BLaER1 treated with 17β-estradiol and CSF1 and Interleukin-3, amounts not matched to agents 10 nM and 100 nM (cell line): ENCODE measurements around the gene MROH2A.

Experiments
- H3K27ac ChIP-seq, 11 experiments: shearing (Covaris generic); formaldehyde crosslinking; 2 replicates each; pipeline ENCODE4 v1.8.1; 2022
- H3K27me3 ChIP-seq, 11 experiments: shearing (Covaris generic); formaldehyde crosslinking; 2 replicates each; pipeline ENCODE4 v1.8.1; 2022
- H3K36me3 ChIP-seq, 11 experiments: shearing (Covaris generic); formaldehyde crosslinking; 2 replicates each; pipeline ENCODE4 v1.8.1; 2022
- H3K4me1 ChIP-seq, 10 experiments: shearing (Covaris generic); formaldehyde crosslinking; 2 replicates each; pipeline ENCODE4 v1.8.1; 2022
- H3K4me2 ChIP-seq, 11 experiments: shearing (Covaris generic); formaldehyde crosslinking; 2 replicates each; pipeline ENCODE4 v1.8.1; 2022
- H3K4me3 ChIP-seq, 10 experiments: shearing (Covaris generic); formaldehyde crosslinking; 2 replicates each; pipeline ENCODE4 v1.8.1; 2022
- H3K9ac ChIP-seq, 11 experiments: shearing (Covaris generic); formaldehyde crosslinking; 2 replicates each; pipeline ENCODE4 v1.8.1; 2022
- H3K9me3 ChIP-seq, 11 experiments: shearing (Covaris generic); formaldehyde crosslinking; replicated peaks in 1 of 11; 2 replicates each; pipeline ENCODE4 v1.8.1; 2022
- H4K20me1 ChIP-seq, 11 experiments: shearing (Covaris generic); formaldehyde crosslinking; 2 replicates each; pipeline ENCODE4 v1.8.1; 2022
- Cebpa-rat ChIP-seq, 11 experiments: shearing (Covaris generic); IDR thresholded peaks; 2 replicates each; pipeline ENCODE4 v1.8.1; 2022

The MROH2A gene

GRCh38 chr2:233795735-233796171 lies 17.6 kb downstream of the MROH2A start:
- Histone ChIP-seq H3K4me1 (no peaks in the 10 kb centered on the region), H3K9ac (no peak overlapping the region), H3K4me2 (no peak overlapping the region), H3K27ac (no peak overlapping the region), H3K36me3 (no peaks in the 10 kb centered on the region), H3K9me3 (no peaks in the 10 kb centered on the region; a peak in 1 of 22 replicates), H4K20me1 (no peaks in the 10 kb centered on the region), H3K4me3 (no peak overlapping the region), H3K27me3 (no peaks in the 10 kb centered on the region)
- no peak for TF ChIP-seq Cebpa-rat (IDR thresholded peaks at IDR 0.05)

- Histone ChIP-seq H3K9ac (no peak overlapping the region), H4K20me1 (no peaks in the 10 kb centered on the region), H3K4me1 (peaks cover 2 to 5% (median 3%) of the 10 kb centered on the region in 10 experiments; a peak in 18 of 20 replicates), H3K4me3 (no peak overlapping the region), H3K9me3 (no peaks in the 10 kb centered on the region; a peak in 1 of 22 replicates), H3K4me2 (no peak overlapping the region), H3K36me3 (no peaks in the 10 kb centered on the region), H3K27ac (no peak overlapping the region), H3K27me3 (no peaks in the 10 kb centered on the region)
- no peak for TF ChIP-seq Cebpa-rat (IDR thresholded peaks at IDR 0.05)
Measured at GRCh38 chr2:233796254-233796653, 18.1 kb downstream of the MROH2A start.

- Histone ChIP-seq H3K27me3 (no peaks in the 10 kb centered on the region), H4K20me1 (no peaks in the 10 kb centered on the region), H3K27ac (no peak overlapping the region), H3K4me2 (no peak overlapping the region), H3K4me1 (peaks cover 5 to 12% (median 10%) of the 10 kb centered on the region in 10 experiments; a peak in 18 of 20 replicates), H3K9me3 (no peaks in the 10 kb centered on the region), H3K36me3 (no peaks in the 10 kb centered on the region), H3K9ac (no peak overlapping the region), H3K4me3 (no peak overlapping the region)
- no peak for TF ChIP-seq Cebpa-rat (IDR thresholded peaks at IDR 0.05)
Measured at GRCh38 chr2:233798335-233799086, 20.4 kb downstream of the MROH2A start.

- Histone ChIP-seq H3K36me3 (no peaks in the 10 kb centered on the region), H3K27ac (no peak overlapping the region), H4K20me1 (no peaks in the 10 kb centered on the region), H3K9ac (no peak overlapping the region), H3K27me3 (no peaks in the 10 kb centered on the region), H3K4me3 (no peak overlapping the region), H3K4me2 (no peak overlapping the region), H3K9me3 (no peaks in the 10 kb centered on the region), H3K4me1 (peaks cover 5 to 12% (median 10%) of the 10 kb centered on the region in 10 experiments; a peak in 18 of 20 replicates)
- no peak for TF ChIP-seq Cebpa-rat (IDR thresholded peaks at IDR 0.05)
Measured at GRCh38 chr2:233799087-233799665, 21.0 kb downstream of the MROH2A start.

- no peaks in the 10 kb centered on the region for H3K9me3 ChIP-seq
- H3K9ac ChIP-seq: no peak overlapping the region
- no peak for TF ChIP-seq Cebpa-rat (IDR thresholded peaks at IDR 0.05)
- H4K20me1 ChIP-seq: no peaks in the 10 kb centered on the region
- H3K27me3 ChIP-seq: no peaks in the 10 kb centered on the region
- H3K4me3 ChIP-seq: no peak overlapping the region
- peaks cover 5 to 12% (median 10%) of the 10 kb centered on the region in 10 experiments; a peak in 18 of 20 replicates for H3K4me1 ChIP-seq
- H3K36me3 ChIP-seq: no peaks in the 10 kb centered on the region
- H3K27ac ChIP-seq: no peak overlapping the region
- H3K4me2 ChIP-seq: no peak overlapping the region
Measured at GRCh38 chr2:233799716-233800115, 21.6 kb downstream of the MROH2A start.

- H3K4me3 ChIP-seq: no peak overlapping the region
- no peaks in the 10 kb centered on the region for H3K36me3 ChIP-seq
- no peaks in the 10 kb centered on the region for H3K27me3 ChIP-seq
- no peak overlapping the region for H3K9ac ChIP-seq
- no peaks in the 10 kb centered on the region for H4K20me1 ChIP-seq
- peaks cover 5 to 12% (median 10%) of the 10 kb centered on the region in 10 experiments; a peak in 18 of 20 replicates for H3K4me1 ChIP-seq
- no peaks in the 10 kb centered on the region for H3K9me3 ChIP-seq
- TF ChIP-seq Cebpa-rat (IDR thresholded peaks at IDR 0.05): no peak
- H3K27ac ChIP-seq: no peak overlapping the region
- H3K4me2 ChIP-seq: no peak overlapping the region
Measured at GRCh38 chr2:233800208-233800607, 22.1 kb downstream of the MROH2A start.

GRCh38 chr2:233801357-233802131 lies 23.4 kb downstream of the MROH2A start:
- Histone ChIP-seq H3K9ac (no peak overlapping the region), H3K9me3 (no peaks in the 10 kb centered on the region), H3K27ac (no peak overlapping the region), H3K4me2 (peak overlapping the region in 10 of 11 experiments; percentile 13 to 52 (median 38); a peak in 16 of 22 replicates), H3K4me1 (peaks cover 5 to 12% (median 10%) of the 10 kb centered on the region in 10 experiments; a peak in 18 of 20 replicates), H3K27me3 (no peaks in the 10 kb centered on the region), H4K20me1 (no peaks in the 10 kb centered on the region), H3K4me3 (no peak overlapping the region), H3K36me3 (no peaks in the 10 kb centered on the region)
- TF ChIP-seq Cebpa-rat (IDR thresholded peaks at IDR 0.05): no peak

- Histone ChIP-seq H3K9ac (no peak overlapping the region), H3K36me3 (no peaks in the 10 kb centered on the region), H3K4me2 (peak overlapping the region in 1 of 11 experiments; percentile 41; a peak in 2 of 22 replicates), H3K4me3 (no peak overlapping the region), H3K9me3 (peaks cover 0 to 3% (median 0%) of the 10 kb centered on the region in 11 experiments; a peak in 1 of 22 replicates), H3K27me3 (no peaks in the 10 kb centered on the region), H3K4me1 (peaks cover 5 to 12% (median 10%) of the 10 kb centered on the region in 10 experiments; a peak in 18 of 20 replicates), H4K20me1 (no peaks in the 10 kb centered on the region), H3K27ac (no peak overlapping the region)
- TF ChIP-seq Cebpa-rat (IDR thresholded peaks at IDR 0.05): no peak
Measured at GRCh38 chr2:233802132-233802815, 24.1 kb downstream of the MROH2A start.
